ENCODE results near the gene TLE2. TPM values are rescaled to one million over a fixed set of nuclear protein-coding genes. Genes with fewer than 3 reads are reported as not detected.
"Not testable (repeated sequence)": the region's sequence is repeated elsewhere in the genome, so short reads cannot be mapped to it uniquely, and the experiment has no call there.

The TLE2 gene
- total RNA-seq, 1 experiment from 2014 or later = 3.1 TPM

DNA sequence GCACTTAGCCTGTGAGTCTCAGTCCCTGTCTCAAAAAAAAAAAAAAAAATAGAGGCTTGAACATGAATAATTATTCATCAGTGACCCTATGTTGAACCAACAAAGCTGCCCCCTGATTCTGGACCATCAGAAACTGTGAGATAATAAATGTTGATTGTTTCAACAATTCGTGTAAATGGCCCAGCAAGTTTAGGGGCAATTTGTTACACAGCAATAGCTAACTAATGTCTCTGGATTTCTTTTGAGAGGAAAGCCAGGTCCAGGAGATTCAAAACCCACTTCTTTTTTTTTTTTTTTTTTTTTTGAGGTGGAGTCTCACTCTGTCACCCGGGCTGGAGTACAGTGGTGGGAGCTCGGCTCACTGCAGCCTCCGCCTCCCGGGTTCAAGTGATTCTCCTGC lies 64.2 kb downstream of the TLE2 start:
- Histone ChIP-seq H4K91ac (ENCODE audit: insufficient read length, low read depth, low read length) (no peak overlapping the region), H3K9me3 (ENCODE audit: control insufficient read depth, low read depth, low read length) (no peaks in the 10 kb centered on the region), H3K27ac (ENCODE audit: insufficient read length, low read depth, low read length) (no peak overlapping the region), H2BK20ac (ENCODE audit: low read depth, low read length, poor library complexity, severe bottlenecking) (no peak overlapping the region), H3K4me2 (ENCODE audit: insufficient read depth, insufficient read length, low read length) (no peak overlapping the region), H2AFZ (ENCODE audit: low read length) (no peak overlapping the region), H2BK120ac (ENCODE audit: low read depth, low read length, poor library complexity, severe bottlenecking) (no peak overlapping the region), H4K5ac (ENCODE audit: insufficient read length, low read depth, low read length) (no peak overlapping the region), H4K8ac (replicated peaks; ENCODE audit: insufficient read length, low read depth, low read length) (no peak overlapping the region), H2BK12ac (ENCODE audit: insufficient read length, low read depth, low read length) (no peak overlapping the region), H3K27me3 (ENCODE audit: insufficient read depth, low read length) (no peaks in the 10 kb centered on the region), H3K23ac (ENCODE audit: insufficient read length, low read depth, low read length) (no peak overlapping the region), H3K79me1 (ENCODE audit: insufficient read depth, low read depth, low read length, poor library complexity, severe bottlenecking) (no peaks in the 10 kb centered on the region), H3K23me2 (ENCODE audit: insufficient read length, low read depth, low read length, poor library complexity, severe bottlenecking) (no peaks in the 10 kb centered on the region), H3K9ac (ENCODE audit: extremely low read depth, insufficient read length, low read length) (no peak overlapping the region), H2BK5ac (ENCODE audit: insufficient read length, low read length) (no peak overlapping the region), H3T11ph (ENCODE audit: low read length) (no peak overlapping the region), H3K4me1 (ENCODE audit: insufficient read depth, low read length) (no peaks in the 10 kb centered on the region), H3K14ac (ENCODE audit: insufficient read depth, low read length) (no peak overlapping the region), H2AK5ac (ENCODE audit: insufficient read length, low read length) (no peak overlapping the region), H3K18ac (ENCODE audit: insufficient read length, low read depth, low read length) (no peak overlapping the region), H4K20me1 (ENCODE audit: control insufficient read depth, insufficient read depth, insufficient read length) (no peaks in the 10 kb centered on the region), H2BK15ac (ENCODE audit: low read depth, low read length) (no peak overlapping the region), H3K4ac (ENCODE audit: low read depth, low read length) (no peak overlapping the region), H3K56ac (ENCODE audit: insufficient read length, low read depth, low read length) (no peak overlapping the region), H3K79me2 (ENCODE audit: insufficient read depth, low read length) (no peaks in the 10 kb centered on the region)
- H3K27ac Mint-ChIP-seq = no peak overlapping the region
- H3K4me3 Mint-ChIP-seq = no peak overlapping the region
- H3K36me3 Mint-ChIP-seq (ENCODE audit: insufficient read depth in 1 of 3, low read depth in 3 of 3) = no peaks in the 10 kb centered on the region
- H3K27me3 Mint-ChIP-seq (ENCODE audit: low read depth) = peaks cover 4% of the 10 kb centered on the region
- peaks cover 1 to 2% of the 10 kb centered on the region in 2 experiments; a peak in 3 of 5 replicates for H3K9me3 Mint-ChIP-seq
- DNase-seq = no peak
- WGBS (ENCODE audit: extremely low coverage, insufficient read length, low lambda C conversion rate) = no CpG with 5 or more reads among the region's 5 CpGs
- peaks cover 2% of the 10 kb centered on the region in 2 experiments; a peak in 3 of 4 replicates for H3K4me1 Mint-ChIP-seq
- TF ChIP-seq CTCF (conservative IDR thresholded peaks at IDR 0.05) = no peak

- H3K9me3 ChIP-seq (ENCODE audit: control insufficient read depth, low read depth, low read length); H3K4me3 Mint-ChIP-seq; H3K79me2 ChIP-seq (ENCODE audit: insufficient read depth, low read length); H2BK20ac ChIP-seq (ENCODE audit: low read depth, low read length, poor library complexity, severe bottlenecking); H3K4me1 ChIP-seq (ENCODE audit: insufficient read depth, low read length); H3K4ac ChIP-seq (ENCODE audit: low read depth, low read length); H3K9me3 Mint-ChIP-seq; H3K27ac ChIP-seq (ENCODE audit: insufficient read length, low read depth, low read length); H3K14ac ChIP-seq (ENCODE audit: insufficient read depth, low read length); H3K56ac ChIP-seq (ENCODE audit: insufficient read length, low read depth, low read length); H3T11ph ChIP-seq (ENCODE audit: low read length); H3K9ac ChIP-seq (ENCODE audit: extremely low read depth, insufficient read length, low read length); H2AK5ac ChIP-seq (ENCODE audit: insufficient read length, low read length); DNase-seq; H3K4me2 ChIP-seq (ENCODE audit: insufficient read depth, insufficient read length, low read length); H3K27ac Mint-ChIP-seq; H2BK120ac ChIP-seq (ENCODE audit: low read depth, low read length, poor library complexity, severe bottlenecking); H4K91ac ChIP-seq (ENCODE audit: insufficient read length, low read depth, low read length); H3K27me3 ChIP-seq (ENCODE audit: insufficient read depth, low read length); H2BK15ac ChIP-seq (ENCODE audit: low read depth, low read length); H3K36me3 Mint-ChIP-seq (ENCODE audit: insufficient read depth in 1 of 3, low read depth in 3 of 3); H3K27me3 Mint-ChIP-seq (ENCODE audit: low read depth); H4K5ac ChIP-seq (ENCODE audit: insufficient read length, low read depth, low read length); H2BK5ac ChIP-seq (ENCODE audit: insufficient read length, low read length); H3K18ac ChIP-seq (ENCODE audit: insufficient read length, low read depth, low read length); H4K8ac ChIP-seq (replicated peaks; ENCODE audit: insufficient read length, low read depth, low read length); H3K4me1 Mint-ChIP-seq; H3K79me1 ChIP-seq (ENCODE audit: insufficient read depth, low read depth, low read length, poor library complexity, severe bottlenecking); H3K23ac ChIP-seq (ENCODE audit: insufficient read length, low read depth, low read length); H2AFZ ChIP-seq (ENCODE audit: low read length); H3K23me2 ChIP-seq (ENCODE audit: insufficient read length, low read depth, low read length, poor library complexity, severe bottlenecking); H4K20me1 ChIP-seq (ENCODE audit: control insufficient read depth, insufficient read depth, insufficient read length); H2BK12ac ChIP-seq (ENCODE audit: insufficient read length, low read depth, low read length): not testable (repeated sequence)
- no CpG with 5 or more reads among the region's 12 CpGs for WGBS (ENCODE audit: extremely low coverage, insufficient read length, low lambda C conversion rate)
These were observed 65.4 kb downstream of the TLE2 start for GRCh38 chr19:2963631-2964030.

All from H9 (cell line).